Measurements from ENCODE around the gene RAB9A.
"Not testable (repeated sequence)": the region's sequence is repeated elsewhere in the genome, so short reads cannot be mapped to it uniquely, and the experiment has no call there.

Gene RAB9A, protein sequence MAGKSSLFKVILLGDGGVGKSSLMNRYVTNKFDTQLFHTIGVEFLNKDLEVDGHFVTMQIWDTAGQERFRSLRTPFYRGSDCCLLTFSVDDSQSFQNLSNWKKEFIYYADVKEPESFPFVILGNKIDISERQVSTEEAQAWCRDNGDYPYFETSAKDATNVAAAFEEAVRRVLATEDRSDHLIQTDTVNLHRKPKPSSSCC

DNA sequence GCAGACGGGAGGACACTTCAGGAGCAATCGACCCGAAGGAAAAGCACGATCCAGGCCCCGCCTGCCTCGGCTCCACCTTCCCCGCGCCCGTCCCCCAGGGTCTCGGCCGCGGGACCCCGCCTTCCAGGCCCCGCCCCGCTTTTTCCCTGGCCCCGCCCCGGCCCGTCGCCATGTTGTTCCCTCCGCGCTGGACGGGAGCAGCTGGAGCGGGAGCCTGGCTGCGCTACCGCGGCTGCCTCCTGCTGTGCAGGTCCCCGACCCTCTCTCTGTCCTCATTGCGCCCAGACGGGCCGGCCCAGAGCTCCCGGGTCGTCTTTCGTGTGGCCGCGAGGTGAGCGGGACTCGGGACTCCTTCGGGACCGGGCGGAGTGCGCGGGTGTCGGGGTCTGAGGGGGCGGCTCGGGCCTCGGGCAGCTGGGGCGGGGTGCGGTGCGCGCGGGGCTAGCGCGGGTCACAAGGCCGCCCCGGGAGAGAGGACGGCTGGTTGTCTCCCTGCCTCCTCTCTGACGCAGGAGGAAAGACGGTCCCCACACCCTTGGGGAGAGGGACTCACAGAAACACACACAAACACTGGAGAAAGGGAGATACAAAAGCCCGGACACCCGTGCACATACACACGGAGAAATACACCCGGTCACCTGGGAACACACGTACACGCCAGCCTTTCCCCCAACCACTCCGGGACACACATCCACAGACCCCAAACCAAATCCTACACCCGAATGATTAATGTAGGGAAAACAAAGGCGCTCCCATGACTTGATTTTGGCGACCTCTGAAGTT lies at the start of gene RAB9A:
RAB9A (plus strand) TSS at position 171 of the 783 bp plus-strand sequence. CDS start 19,619 bp downstream, outside the sequence.
- peak; percentile 86 for DNase-seq

DNA sequence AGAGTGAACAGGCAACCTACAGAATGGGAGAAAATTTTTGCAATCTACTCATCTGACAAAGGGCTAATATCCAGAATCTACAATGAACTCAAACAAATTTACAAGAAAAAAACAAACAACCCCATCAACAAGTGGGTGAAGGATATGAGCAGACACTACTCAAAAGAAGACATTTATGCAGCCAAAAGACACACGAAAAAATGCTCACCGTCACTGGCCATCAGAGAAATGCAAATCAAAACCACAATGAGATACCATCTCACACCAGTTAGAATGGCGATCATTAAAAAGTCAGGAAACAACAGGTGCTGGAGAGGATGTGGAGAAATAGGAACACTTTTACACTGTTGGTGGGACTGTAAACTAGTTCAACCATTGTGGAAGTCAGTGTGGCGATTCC lies 47.2 kb upstream of the RAB9A start:
- DNase-seq: not testable (repeated sequence)

DNA sequence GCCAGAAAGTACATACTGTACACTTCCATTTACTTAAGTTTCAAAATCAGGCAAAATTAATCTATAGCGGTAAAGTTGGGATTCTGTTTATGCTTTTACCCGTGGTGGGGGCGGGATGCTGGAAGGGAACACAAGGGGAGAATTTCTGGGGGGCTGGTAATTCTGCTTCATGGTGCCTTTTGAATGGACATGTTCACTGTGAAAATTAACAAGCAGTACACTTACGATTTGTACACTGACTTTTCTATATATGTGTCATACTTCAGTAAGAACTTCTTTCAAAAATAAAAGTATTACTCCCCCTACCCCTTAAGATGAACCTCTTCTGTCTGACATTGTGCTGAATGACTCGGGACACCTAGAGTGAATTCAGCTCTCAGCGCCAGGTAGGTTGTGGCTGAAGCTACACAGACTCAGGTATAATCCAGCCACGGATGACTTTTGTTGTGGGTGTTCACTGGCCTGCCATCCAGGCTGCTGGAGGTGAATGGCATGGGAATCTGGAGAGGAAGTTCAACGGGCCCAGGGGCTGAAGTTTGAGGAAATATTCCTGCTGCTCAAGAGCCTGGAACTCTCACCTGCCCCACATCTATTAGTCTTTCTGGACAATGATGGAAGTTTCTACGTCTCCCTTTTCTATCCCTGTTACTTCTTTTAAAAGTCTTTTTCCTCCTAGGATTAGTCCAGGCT lies 43.3 kb upstream of the RAB9A start:
- no peak for DNase-seq

DNA sequence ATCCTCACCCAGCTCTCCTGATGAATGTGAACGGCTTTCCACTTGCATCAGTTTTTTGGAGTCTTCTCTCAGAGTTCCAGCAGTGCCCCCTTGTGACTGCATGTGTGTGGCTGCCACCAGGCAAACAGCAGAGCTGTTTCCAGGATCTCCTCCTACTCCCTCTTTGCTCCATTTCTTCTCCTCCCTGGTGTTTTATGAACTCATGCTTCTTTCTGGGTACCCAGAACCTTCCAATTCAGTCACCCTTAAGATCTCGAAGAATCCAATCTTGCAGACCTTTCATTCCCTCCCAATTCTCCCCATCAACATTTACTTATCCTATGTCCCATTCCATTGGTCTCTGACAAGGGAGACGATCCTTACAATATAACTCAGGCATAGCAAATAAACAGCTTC lies 42.8 kb upstream of the RAB9A start:
- DNase-seq: peak; percentile 52

DNA sequence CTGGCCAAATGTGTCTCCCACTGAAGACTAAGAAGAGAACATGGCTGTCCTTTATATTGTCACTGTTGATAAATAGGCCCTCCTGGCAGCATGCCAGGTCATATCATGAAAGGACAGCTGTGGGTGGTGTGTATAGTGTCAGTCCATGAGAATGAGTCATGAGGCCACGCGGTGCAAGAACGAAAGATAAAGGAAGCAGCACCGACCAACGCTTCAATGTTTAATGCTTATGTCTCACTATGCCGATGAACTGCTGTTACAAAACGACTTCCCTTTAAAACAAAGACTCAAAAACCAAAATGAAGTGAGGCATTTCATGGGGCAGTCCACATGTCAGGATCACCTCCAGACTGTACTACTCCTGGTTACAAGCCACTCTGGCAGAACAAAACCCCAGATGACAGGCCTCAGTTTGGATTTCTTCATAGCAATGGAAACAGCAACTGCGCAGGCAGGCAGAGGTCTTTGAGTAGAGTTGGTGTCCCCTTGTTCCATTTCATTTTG lies 41.2 kb upstream of the RAB9A start:
- DNase-seq: peak; percentile 56

DNA sequence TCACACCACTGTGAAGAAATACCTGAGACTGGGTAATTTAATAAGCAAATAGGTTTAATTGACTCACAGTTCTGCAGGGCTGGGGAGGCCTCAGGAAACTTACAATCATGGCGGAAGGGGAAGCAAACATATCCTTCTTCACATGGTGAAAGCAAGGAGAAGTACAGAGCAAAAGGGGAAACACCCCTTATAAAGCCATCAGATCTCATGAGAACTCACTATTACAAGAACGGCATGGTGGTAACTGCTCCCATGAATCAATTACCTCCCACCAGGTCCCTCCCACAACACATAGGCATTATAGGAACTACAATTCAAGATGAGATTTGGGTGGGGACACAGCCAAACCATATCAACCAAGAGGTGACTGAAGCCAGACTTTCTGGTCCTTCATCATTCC lies 40.6 kb upstream of the RAB9A start:
- not testable (repeated sequence) for DNase-seq

DNA sequence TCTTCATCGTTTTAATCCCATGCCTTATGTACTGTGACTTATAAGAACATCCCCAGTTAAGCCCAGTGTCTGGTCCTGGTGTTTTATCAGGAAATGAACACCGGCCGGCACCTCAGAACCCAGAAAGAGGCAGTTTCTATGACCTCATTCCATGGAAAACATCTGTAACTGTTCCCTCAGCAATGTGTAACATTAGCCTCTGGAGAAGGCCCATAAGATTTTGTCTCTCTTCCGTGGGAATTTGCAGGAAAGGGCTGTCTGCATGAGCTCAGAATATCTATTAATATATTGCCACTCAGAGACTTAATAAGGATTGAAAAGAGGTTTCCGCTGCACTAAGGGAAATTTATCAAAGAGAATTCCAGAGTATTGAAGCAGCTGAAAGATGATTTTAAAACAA lies 39.1 kb upstream of the RAB9A start:
- no peak for DNase-seq

DNA sequence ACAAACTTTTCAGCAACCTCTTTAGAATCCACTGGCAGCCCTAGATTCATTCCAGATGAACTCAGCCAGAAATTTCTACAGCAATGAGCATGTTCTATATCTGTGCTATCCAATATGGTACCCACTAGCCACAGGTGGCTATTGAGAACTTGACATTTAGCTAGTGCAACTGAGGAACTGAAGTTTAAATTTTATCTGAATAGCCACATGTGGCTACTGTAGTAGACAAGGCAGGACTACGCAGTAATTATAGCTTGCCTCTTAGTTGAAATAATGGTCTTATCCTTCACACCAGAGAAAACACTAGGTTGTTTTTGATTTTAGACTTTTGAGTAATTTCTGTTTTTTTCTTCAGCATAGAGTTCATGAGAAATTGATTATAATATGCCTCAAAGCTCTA lies 38.6 kb upstream of the RAB9A start:
- DNase-seq: no peak

DNA sequence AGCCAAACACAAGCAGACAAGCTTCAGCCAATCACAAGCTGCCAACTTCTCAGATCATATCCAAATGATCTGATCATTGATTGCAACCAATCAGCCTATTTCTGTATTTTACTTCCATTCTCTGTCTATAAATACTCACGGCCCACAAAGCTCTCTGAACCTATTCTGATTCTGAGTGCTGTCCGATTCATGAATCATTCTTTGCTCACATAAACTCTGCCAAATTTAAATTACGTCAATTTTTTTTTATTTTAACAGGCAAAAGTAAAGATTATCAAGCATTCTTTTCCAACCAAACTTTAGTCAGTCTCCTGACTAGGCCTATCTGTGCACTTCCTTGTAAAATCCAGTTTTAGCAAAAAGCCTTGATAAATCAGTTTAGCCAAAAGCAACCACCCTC lies 37.8 kb upstream of the RAB9A start:
- no peak for DNase-seq

DNA sequence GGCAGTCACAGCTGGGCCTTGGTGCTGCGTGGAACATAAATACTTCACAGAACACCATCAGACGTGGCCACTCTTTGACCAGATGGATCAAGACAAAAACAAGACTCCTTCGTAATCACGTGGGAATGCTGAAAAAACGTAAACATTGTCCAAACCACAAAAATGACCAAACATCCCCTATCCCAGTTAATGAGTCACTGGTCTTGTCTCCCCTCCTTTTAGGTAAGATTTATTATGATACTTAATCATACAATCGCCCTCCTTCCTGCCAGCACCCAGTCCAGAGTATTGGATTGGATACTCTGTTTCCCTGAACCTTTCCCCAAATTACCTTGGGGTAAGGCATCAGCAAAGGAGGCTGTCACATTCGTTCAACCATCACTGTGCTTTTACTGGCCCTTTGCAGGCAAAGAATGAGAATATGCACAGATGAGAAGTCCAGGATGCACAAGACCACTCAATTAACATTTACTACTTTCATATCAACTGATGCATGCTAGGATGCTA lies 36.6 kb upstream of the RAB9A start:
- no peak for DNase-seq

DNA sequence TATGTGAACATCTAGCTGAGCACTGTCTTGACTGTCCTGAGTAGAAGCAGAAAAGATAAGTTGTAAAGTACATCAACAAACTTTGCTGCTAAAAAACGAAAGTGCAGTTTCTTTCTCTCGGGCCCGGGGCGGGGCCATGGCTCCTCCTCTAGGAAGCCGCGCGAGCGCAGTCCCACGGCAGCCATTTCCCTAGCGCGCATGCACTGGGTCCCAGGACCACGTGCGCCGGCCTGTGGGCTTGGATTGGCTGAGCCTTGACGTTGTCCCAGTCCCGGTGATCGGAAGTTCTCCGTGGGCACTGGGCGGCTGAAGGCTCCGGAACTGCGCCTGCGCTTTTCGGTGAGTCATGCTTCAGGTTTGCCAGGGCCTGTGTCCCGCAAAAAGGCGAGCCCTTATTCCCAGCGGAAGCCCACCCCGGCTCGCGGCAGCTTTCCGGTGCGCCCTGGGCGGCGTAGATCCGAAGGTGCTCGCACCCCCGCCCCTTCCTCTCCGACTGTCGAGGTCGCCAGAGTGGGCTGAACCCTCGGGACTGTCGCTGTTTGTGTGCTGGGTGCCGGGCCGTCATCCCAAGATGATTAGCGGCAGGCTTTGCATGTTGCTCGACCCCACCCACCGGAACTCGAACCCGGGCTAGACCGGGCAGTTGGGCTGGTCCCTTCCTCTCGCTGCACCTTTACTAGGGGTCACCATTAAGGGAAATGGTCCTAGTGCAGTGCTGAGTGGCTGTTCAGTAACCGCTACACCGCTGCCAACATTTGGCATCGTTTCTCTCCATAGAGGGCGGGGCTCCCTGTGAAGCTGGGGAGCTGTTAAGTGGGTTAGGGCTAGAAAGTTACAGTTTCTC lies 35.9 kb upstream of the RAB9A start, which contains the start of gene TCEANC:
TCEANC (plus strand) TSS at position 292 of the 844 bp plus-strand sequence. CDS start 9,368 bp downstream, outside the sequence.
- peak; percentile 97 for DNase-seq

DNA sequence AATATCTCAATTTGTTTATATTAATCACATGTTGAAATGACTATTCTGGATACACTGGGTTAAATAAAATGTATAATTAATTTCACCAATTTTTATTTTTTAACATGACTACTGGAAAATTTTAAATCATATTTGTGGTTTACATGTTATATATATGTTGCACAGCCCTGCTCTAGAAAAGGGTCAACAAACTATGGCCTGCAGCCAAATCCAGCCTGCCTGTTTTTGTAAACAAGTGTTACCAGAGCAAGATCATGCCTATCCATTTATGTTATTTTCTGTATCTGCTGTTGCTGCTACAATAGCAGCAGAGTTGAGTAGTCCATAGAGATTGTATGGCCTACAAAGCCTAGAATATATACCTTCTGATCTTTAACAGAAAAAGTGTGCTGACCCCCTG lies 34.8 kb upstream of the RAB9A start:
- DNase-seq: peak; percentile 16

DNA sequence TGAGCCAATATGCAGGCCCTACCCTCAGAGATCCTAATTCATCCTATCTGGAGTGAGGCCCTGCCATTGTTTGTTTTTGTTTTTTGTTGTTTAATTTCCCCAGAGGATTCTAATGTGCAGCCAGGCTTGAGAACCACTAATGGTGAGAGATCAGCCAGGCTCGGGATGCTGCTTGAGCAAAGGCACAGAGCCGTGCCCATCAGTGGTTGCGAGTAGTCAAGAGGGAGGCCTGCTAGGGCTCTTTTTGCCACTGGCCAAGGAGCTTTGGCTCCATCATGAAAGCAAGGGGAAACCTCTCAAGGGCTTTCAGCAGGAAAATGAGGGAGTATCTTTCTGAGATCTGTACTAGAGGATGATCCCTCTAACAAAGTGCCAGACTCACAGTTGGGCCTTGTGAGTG lies 33.3 kb upstream of the RAB9A start:
- no peak for DNase-seq

DNA sequence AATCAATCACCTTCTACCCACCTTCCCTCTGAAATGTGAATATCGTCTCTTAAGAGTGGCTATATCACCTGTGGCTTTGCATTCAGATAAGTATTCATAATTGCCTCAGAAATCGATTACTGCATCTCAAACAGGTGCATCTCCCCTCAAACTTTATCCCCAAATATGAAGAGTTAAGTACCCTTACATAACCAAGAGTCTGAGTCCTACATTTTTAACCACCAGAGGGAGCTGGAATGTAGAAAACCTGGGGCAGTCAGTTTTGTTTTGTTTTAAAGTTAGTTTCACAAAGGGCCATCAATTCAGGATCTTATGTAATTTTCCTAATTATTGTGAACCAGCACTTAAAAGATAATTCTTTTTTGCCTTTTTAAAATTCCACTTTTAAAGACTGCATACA lies 30.3 kb upstream of the RAB9A start:
- peak; percentile 67 for DNase-seq

DNA sequence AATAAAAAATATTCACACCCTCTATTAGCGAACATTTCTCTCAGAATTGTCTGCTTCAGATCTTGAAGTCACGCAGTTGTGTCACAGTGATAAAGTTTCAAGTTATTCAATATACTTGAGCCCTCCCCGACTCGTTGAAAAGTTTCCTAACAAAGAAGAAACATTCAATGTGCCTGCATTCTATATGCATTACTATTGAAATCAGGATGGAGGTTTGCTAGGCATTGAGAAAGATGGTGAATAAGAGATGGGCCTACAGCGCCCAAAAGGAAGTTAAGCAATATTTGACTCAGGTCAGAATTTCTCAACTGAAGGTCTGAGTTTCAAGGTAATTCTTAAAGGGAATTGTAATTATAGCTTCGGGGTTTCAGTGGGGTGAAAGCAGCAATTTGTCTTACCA lies 29.9 kb upstream of the RAB9A start:
- no peak for DNase-seq

DNA sequence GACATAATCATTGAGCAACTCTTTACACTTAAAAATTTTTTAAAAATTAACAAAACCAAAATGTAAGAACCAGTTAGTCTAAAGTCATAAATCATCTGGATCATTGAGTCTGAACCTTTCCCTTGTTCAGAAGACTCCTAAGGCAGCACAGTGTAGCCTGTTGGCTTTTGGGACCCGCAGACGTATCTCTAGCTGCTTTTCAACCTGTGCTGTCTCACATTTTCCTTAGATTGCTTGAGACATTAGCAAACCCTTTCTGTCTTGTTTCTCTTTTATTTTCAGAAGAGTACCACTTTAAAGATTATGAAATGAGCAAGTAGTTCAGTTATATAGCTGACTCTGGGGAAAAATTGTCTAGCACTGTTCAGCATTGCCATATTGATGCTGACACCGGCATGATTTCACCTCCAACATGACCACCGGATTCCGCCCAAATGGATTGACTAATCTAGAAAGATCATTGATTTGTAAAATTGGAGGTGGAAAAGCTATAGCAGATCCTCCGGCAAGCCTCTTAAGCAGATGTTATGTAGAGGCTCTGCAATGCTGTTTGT lies 27.1 kb upstream of the RAB9A start:
- DNase-seq: peak; percentile 63

DNA sequence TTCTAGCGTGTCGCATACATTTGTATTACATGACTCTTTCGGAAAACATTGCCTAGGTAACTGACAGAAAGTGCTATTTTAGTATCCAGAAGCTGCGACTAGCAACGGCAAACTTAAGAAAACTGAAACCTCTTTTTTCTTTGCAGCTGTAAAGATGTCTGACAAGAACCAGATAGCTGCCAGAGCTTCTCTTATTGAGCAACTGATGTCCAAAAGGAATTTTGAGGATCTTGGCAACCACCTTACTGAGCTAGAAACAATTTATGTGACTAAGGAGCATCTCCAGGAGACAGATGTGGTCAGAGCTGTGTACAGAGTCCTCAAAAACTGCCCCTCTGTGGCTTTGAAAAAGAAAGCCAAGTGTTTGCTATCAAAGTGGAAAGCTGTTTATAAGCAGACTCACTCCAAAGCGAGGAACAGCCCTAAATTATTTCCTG lies 26.6 kb upstream of the RAB9A start:
- peak; percentile 66 for DNase-seq

DNA sequence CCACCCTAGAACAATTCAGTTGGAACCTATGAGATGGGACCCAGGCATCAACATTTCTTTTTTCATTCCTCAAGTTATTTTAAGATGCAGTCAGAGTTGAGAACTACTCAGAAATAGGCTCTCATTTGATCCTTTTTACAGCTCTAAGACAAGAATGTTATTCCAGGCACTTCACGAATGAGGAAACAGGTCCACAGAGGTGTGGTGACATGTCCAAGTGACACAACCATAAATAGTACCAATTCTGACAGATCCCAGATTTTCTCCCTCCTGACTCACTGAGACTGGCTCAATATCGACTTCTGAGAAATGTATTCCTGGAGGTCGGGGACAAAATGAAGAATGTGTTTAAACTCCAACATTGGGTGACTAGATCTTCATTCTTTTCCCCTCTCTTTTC lies 24.9 kb upstream of the RAB9A start:
- no peak for DNase-seq

DNA sequence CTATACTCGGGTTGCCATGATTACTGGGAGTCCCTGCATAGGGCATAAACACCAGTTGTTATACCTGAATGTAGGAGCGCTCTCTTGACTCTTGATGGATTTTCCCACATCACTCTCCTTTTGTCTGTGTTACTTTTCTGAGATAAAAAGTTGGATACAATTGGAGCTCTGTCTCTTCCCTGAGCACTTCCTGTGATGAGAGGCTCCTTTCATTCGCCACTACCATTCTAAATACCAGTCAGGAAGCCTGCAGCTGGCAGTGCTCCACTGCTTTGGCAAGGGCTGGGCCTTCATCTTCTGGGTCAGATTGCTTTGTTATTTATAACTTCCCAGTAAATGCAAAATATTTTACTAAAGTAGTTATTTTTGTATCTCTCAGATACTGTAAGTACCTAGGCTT lies 22.1 kb upstream of the RAB9A start:
- DNase-seq: peak; percentile 31

DNA sequence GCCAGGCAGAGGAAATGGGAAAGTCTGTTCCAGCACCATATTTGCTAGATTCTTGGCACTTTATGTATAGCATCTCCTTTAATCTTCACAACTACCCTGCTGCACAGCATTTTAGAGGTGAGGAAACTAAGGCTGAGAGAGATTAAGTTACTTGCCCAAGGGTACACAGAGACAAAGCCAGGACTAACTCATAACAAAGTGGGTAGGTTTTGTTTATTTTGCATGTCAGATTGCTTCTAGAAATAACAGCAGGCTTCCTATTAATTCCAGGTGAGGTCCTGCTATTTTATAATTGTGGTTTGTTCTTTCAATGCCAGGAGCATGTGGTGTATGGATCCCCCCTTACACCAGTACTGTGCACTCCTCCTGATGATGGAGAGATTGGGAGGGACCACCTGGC lies 21.0 kb upstream of the RAB9A start:
- no peak for DNase-seq

DNA sequence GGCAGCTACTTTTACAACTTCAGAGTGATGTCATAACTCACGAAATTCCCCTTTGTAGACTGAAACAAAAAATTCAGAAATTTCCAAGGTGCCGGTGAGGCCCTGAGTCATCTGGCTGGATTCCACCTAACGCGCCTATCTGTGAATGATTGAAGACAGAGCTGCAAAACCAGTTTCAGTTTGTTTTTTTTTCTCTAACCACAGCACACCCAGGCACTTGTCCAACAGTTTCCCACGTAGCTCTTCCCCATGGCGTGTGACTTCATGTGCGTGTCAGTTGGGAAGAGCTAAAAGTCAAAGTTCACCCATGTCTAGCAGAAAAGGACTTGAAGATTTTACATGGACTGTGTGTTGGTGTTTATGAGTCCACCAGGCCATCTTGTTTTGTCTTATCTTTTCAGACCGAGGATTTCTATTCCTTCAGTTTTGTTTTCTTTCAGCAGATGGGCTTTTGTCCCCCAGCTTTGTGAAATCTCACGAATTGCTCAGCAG lies 19.6 kb upstream of the RAB9A start:
- peak; percentile 92 for DNase-seq

DNA sequence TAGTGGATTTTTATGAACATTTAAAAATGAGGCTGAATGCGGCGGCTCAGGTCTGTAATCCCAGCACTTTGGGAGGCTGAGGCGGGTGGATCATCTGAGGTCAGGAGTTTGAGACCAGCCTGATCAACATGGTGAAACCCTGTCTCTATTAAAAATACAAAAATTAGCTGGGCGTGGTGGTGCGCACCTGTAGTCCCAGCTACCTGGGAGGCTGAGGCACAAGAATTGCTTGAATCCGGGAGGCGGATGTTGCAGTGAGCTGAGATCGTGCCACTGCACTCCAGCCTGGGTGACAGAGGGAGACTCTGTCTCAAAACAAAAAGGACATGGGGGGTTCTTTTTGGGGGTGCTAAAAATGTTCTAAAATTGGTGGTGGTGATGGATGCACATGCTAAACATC lies 19.2 kb upstream of the RAB9A start:
- DNase-seq: not testable (repeated sequence)
